ENCODE data around the gene NINJ1. TPM values are rescaled to one million over a fixed set of nuclear protein-coding genes. Genes with fewer than 3 reads are reported as not detected.

Gene NINJ1
- total and polyA plus RNA-seq, 2 of the 13 experiments (the other 11 are each of a cell fraction or from before 2014, with no cell fraction given), result 81.2 to 92.1 TPM

- TF ChIP-seq HDAC1 (CRISPR knock-in tag; IDR thresholded peaks at IDR 0.05) (peak; percentile 35; the same call in 1 of the 2 replicates), FOXA3 (CRISPR knock-in tag; IDR thresholded peaks at IDR 0.05) (no peak), ZXDC (CRISPR knock-in tag; IDR thresholded peaks at IDR 0.05) (no peak), HDAC2 (CRISPR knock-in tag; IDR thresholded peaks at IDR 0.05) (peak; percentile 42; the same call in 1 of the 2 replicates), TBL1XR1 (IDR thresholded peaks at IDR 0.05; ENCODE audit: borderline replicate concordance, low read length, partially characterized antibody) (no peak), NCOA2 (CRISPR knock-in tag; IDR thresholded peaks at IDR 0.05) (no peak), ATAD3A (CRISPR knock-in tag; IDR thresholded peaks at IDR 0.05) (no peak), FOXC1 (CRISPR knock-in tag; IDR thresholded peaks at IDR 0.05; ENCODE audit: borderline replicate concordance) (no peak; the same call in 1 of the 2 replicates), HNRNPH1 (optimal IDR thresholded peaks at IDR 0.05; ENCODE audit: low read depth, low read length) (no peak), ISL2 (CRISPR knock-in tag; IDR thresholded peaks at IDR 0.05) (peak; percentile 41; the same call in 1 of the 2 replicates), ZNF570 (CRISPR knock-in tag; IDR thresholded peaks at IDR 0.05; ENCODE audit: borderline replicate concordance) (no peak), POLR2A (IDR thresholded peaks at IDR 0.05; ENCODE audit: insufficient read depth in 1 of 2, low read depth in 2 of 2, low read length in 2 of 2) (peak in 1 of 2 experiments; percentile 36; a peak in 2 of 4 replicates), MAFG (CRISPR knock-in tag; IDR thresholded peaks at IDR 0.05) (no peak), GZF1 (CRISPR knock-in tag; IDR thresholded peaks at IDR 0.05) (no peak), NFE2L1 (CRISPR knock-in tag; IDR thresholded peaks at IDR 0.05; ENCODE audit: borderline replicate concordance) (no peak), HOXA3 (CRISPR knock-in tag; IDR thresholded peaks at IDR 0.05) (peak; percentile 32; the same call in 1 of the 2 replicates), MTF2 (CRISPR knock-in tag; IDR thresholded peaks at IDR 0.05; ENCODE audit: borderline replicate concordance) (peak; percentile 28; the same call in 1 of the 2 replicates)
- TF ChIP-seq, protein P1, sequence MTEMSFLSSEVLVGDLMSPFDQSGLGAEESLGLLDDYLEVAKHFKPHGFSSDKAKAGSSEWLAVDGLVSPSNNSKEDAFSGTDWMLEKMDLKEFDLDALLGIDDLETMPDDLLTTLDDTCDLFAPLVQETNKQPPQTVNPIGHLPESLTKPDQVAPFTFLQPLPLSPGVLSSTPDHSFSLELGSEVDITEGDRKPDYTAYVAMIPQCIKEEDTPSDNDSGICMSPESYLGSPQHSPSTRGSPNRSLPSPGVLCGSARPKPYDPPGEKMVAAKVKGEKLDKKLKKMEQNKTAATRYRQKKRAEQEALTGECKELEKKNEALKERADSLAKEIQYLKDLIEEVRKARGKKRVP (CRISPR knock-in tag; IDR thresholded peaks at IDR 0.05), result 0 out of 4 replicates have a peak, but pooled peaks of 1 of the 2 experiments have one; percentile 20
- TF ChIP-seq, protein P2, sequence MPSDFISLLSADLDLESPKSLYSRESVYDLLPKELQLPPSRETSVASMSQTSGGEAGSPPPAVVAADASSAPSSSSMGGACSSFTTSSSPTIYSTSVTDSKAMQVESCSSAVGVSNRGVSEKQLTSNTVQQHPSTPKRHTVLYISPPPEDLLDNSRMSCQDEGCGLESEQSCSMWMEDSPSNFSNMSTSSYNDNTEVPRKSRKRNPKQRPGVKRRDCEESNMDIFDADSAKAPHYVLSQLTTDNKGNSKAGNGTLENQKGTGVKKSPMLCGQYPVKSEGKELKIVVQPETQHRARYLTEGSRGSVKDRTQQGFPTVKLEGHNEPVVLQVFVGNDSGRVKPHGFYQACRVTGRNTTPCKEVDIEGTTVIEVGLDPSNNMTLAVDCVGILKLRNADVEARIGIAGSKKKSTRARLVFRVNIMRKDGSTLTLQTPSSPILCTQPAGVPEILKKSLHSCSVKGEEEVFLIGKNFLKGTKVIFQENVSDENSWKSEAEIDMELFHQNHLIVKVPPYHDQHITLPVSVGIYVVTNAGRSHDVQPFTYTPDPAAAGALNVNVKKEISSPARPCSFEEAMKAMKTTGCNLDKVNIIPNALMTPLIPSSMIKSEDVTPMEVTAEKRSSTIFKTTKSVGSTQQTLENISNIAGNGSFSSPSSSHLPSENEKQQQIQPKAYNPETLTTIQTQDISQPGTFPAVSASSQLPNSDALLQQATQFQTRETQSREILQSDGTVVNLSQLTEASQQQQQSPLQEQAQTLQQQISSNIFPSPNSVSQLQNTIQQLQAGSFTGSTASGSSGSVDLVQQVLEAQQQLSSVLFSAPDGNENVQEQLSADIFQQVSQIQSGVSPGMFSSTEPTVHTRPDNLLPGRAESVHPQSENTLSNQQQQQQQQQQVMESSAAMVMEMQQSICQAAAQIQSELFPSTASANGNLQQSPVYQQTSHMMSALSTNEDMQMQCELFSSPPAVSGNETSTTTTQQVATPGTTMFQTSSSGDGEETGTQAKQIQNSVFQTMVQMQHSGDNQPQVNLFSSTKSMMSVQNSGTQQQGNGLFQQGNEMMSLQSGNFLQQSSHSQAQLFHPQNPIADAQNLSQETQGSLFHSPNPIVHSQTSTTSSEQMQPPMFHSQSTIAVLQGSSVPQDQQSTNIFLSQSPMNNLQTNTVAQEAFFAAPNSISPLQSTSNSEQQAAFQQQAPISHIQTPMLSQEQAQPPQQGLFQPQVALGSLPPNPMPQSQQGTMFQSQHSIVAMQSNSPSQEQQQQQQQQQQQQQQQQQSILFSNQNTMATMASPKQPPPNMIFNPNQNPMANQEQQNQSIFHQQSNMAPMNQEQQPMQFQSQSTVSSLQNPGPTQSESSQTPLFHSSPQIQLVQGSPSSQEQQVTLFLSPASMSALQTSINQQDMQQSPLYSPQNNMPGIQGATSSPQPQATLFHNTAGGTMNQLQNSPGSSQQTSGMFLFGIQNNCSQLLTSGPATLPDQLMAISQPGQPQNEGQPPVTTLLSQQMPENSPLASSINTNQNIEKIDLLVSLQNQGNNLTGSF (CRISPR knock-in tag; IDR thresholded peaks at IDR 0.05), result no peak
- TF ChIP-seq, protein P3, sequence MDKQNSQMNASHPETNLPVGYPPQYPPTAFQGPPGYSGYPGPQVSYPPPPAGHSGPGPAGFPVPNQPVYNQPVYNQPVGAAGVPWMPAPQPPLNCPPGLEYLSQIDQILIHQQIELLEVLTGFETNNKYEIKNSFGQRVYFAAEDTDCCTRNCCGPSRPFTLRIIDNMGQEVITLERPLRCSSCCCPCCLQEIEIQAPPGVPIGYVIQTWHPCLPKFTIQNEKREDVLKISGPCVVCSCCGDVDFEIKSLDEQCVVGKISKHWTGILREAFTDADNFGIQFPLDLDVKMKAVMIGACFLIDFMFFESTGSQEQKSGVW (CRISPR knock-in tag; IDR thresholded peaks at IDR 0.05; ENCODE audit: borderline replicate concordance), result no peak
Observed at GRCh38 chr9:93095205-93096130, 38.6 kb downstream of the NINJ1 start (continued).
